CD4-positive, CD25-positive, alpha-beta regulatory T cell (primary cell): ENCODE measurements around the gene CRADD. TPM values are rescaled to one million over a fixed set of nuclear protein-coding genes. Genes with fewer than 3 reads are reported as not detected.

Experiments used
- ATAC-seq, 2 donors: fragments of 150-1000 bp; cut with Tn5 transposase; one replicate each; pipeline ENCODE4 v1.10.0; 2021; ENCODE audit warnings: low read depth in 2 of 2, moderate number of reproducible peaks in 2 of 2, moderate library complexity in 1 of 2
- DNase-seq, 3 donors: peaks; one replicate each; pipeline versions ENCODE4 v3.0.0 to v3.0.0-alpha.2; 2012 to 2022; ENCODE audit warnings: mixed read lengths in 1 of 3
- H3K27ac ChIP-seq: one replicate; pipeline ENCODE4 v1.7.0; 2013; ENCODE audit warnings: mild to moderate bottlenecking, low read length; ENCODE audit not compliant: insufficient read depth, poor library complexity, severe bottlenecking
- H3K27me3 ChIP-seq: one replicate; pipeline ENCODE4 v1.7.0; 2013; ENCODE audit warnings: low read length; ENCODE audit not compliant: control insufficient read depth, insufficient read depth
- H3K36me3 ChIP-seq: one replicate; pipeline ENCODE4 v1.7.0; 2013; ENCODE audit warnings: mild to moderate bottlenecking, low read length, moderate library complexity; ENCODE audit not compliant: control insufficient read depth, insufficient read depth
- H3K4me1 ChIP-seq: 2 replicates; pipeline ENCODE4 v1.7.0; 2013; ENCODE audit warnings: mild to moderate bottlenecking, low read length; ENCODE audit not compliant: insufficient read depth, control insufficient read depth, poor library complexity, severe bottlenecking
- H3K4me3 ChIP-seq: one replicate; pipeline ENCODE4 v1.7.0; 2013; ENCODE audit warnings: low read depth, mild to moderate bottlenecking, low read length, moderate library complexity
- H3K9me3 ChIP-seq, 2 experiments: 1 replicate in 1 of 2; 2 replicates in 1 of 2; pipeline ENCODE4 v1.7.0; 2013; ENCODE audit warnings: low read length in 2 of 2, mild to moderate bottlenecking in 1 of 2, moderate library complexity in 1 of 2; ENCODE audit not compliant: control insufficient read depth in 2 of 2
- H3K27ac Mint-ChIP-seq, 3 donors: one replicate each; pipeline ENCODE4 v1.8.0; 2020 to 2022; ENCODE audit warnings: mild to moderate bottlenecking in 3 of 3, mixed read lengths in 3 of 3, moderate library complexity in 2 of 3
- H3K27me3 Mint-ChIP-seq: one replicate; pipeline ENCODE4 v1.8.0; 2022; ENCODE audit warnings: mild to moderate bottlenecking, mixed read lengths
- H3K36me3 Mint-ChIP-seq: one replicate; pipeline ENCODE4 v1.8.0; 2020; ENCODE audit warnings: mixed read lengths
- H3K4me1 Mint-ChIP-seq, 4 donors: one replicate each; pipeline ENCODE4 v1.8.0; 2020 to 2022; ENCODE audit warnings: mixed read lengths in 4 of 4, mild to moderate bottlenecking in 1 of 4
- H3K4me3 Mint-ChIP-seq, 4 donors: one replicate each; pipeline ENCODE4 v1.8.0; 2020 to 2022; ENCODE audit warnings: mild to moderate bottlenecking in 4 of 4, mixed read lengths in 4 of 4, moderate library complexity in 3 of 4
- H3K9me3 Mint-ChIP-seq, 7 donors: one replicate each; pipeline ENCODE4 v1.8.0; 2020 to 2022; ENCODE audit warnings: mixed read lengths in 7 of 7, mild to moderate bottlenecking in 3 of 7, moderate library complexity in 2 of 7
- polyA plus RNA-seq, 4 donors: library from polyadenylated mRNA; unstranded; fragments of 300-500 nt; fragmentation: Illumina TruSeq; gene quantifications; one replicate each; pipeline ENCODE4 v1.2.3, GENCODE V29; 2021
- total RNA-seq: library from RNA; stranded (reverse); gene quantifications from one replicate; pipeline ENCODE4 v1.2.3, GENCODE V29; 2022

CRADD gene
- total and polyA plus RNA-seq, 5 donors from 2014 or later, result 10.1 to 24.2 (median 20.6) TPM

- H3K27me3 Mint-ChIP-seq, result no peaks in the 10 kb centered on the region
- no peak for ATAC-seq
Observed at GRCh38 chr12:93938931-93939330, 261.8 kb downstream of the CRADD start.

GRCh38 chr12:93939641-93940325 lies 262.6 kb downstream of the CRADD start:
- no peak overlapping the region for H3K27ac ChIP-seq

More at GRCh38 chr12:93938931-93939330, 261.8 kb downstream of the CRADD start:
- no peak overlapping the region for H3K4me3 Mint-ChIP-seq
- Histone ChIP-seq H3K27ac (no peak overlapping the region), H3K27me3 (no peaks in the 10 kb centered on the region), H3K4me3 (no peak overlapping the region), H3K36me3 (no peaks in the 10 kb centered on the region), H3K9me3 (peaks cover 10 to 15% of the 10 kb centered on the region in 2 experiments), H3K4me1 (no peaks in the 10 kb centered on the region)
- no peak overlapping the region for H3K27ac Mint-ChIP-seq
- DNase-seq, result no peak
- peaks cover 0 to 5% (median under 1%) of the 10 kb centered on the region in 4 donors for H3K4me1 Mint-ChIP-seq
- H3K36me3 Mint-ChIP-seq, result peaks cover 13% of the 10 kb centered on the region
- H3K9me3 Mint-ChIP-seq, result peaks cover 0 to 36% (median 8%) of the 10 kb centered on the region in 7 donors

GRCh38 chr12:93943780-93944179 lies 266.6 kb downstream of the CRADD start:
- H3K4me1 ChIP-seq, result no peaks in the 10 kb centered on the region
- DNase-seq (no peak), ATAC-seq (no peak)
- Mint-ChIP-seq H3K27ac (no peak overlapping the region), H3K27me3 (peaks cover 12% of the 10 kb centered on the region), H3K4me3 (no peak overlapping the region), H3K4me1 (peaks cover 0 to 14% (median 2%) of the 10 kb centered on the region in 4 donors), H3K9me3 (peaks cover 3 to 6% (median 5%) of the 10 kb centered on the region in 7 donors), H3K36me3 (peaks cover 3% of the 10 kb centered on the region)
- H3K4me3 ChIP-seq, result no peak overlapping the region
- H3K27me3 ChIP-seq, result no peaks in the 10 kb centered on the region
- no peaks in the 10 kb centered on the region for H3K36me3 ChIP-seq
- no peak overlapping the region for H3K27ac ChIP-seq
- no peaks in the 10 kb centered on the region for H3K9me3 ChIP-seq

More at GRCh38 chr12:93939641-93940325, 262.6 kb downstream of the CRADD start:
- Mint-ChIP-seq H3K36me3 (peaks cover 13% of the 10 kb centered on the region), H3K9me3 (peaks cover 0 to 30% (median 7%) of the 10 kb centered on the region in 7 donors), H3K4me1 (peaks cover 0 to 5% (median under 1%) of the 10 kb centered on the region in 4 donors), H3K4me3 (no peak overlapping the region), H3K27me3 (no peaks in the 10 kb centered on the region), H3K27ac (peak overlapping the region in 1 of 3 donors; percentile 32)
- Histone ChIP-seq H3K4me3 (no peak overlapping the region), H3K4me1 (no peaks in the 10 kb centered on the region), H3K27me3 (no peaks in the 10 kb centered on the region), H3K36me3 (no peaks in the 10 kb centered on the region), H3K9me3 (peaks cover 9 to 10% of the 10 kb centered on the region in 2 experiments)
- ATAC-seq (no peak), DNase-seq (no peak)

- no peak overlapping the region for H3K4me3 Mint-ChIP-seq
- no peak for DNase-seq
- Histone ChIP-seq H3K4me3 (no peak overlapping the region), H3K36me3 (no peaks in the 10 kb centered on the region), H3K27me3 (no peaks in the 10 kb centered on the region), H3K4me1 (no peaks in the 10 kb centered on the region), H3K9me3 (no peaks in the 10 kb centered on the region), H3K27ac (no peak overlapping the region)
- peaks cover 4 to 8% (median 5%) of the 10 kb centered on the region in 7 donors for H3K9me3 Mint-ChIP-seq
- peaks cover 0 to 15% (median 2%) of the 10 kb centered on the region in 4 donors for H3K4me1 Mint-ChIP-seq
- ATAC-seq, result no peak
- H3K27me3 Mint-ChIP-seq, result peaks cover 15% of the 10 kb centered on the region
- H3K27ac Mint-ChIP-seq, result no peak overlapping the region
- H3K36me3 Mint-ChIP-seq, result peaks cover 6% of the 10 kb centered on the region
Observed at GRCh38 chr12:93944201-93944600, 267.0 kb downstream of the CRADD start.

Other genes starting within 250 kb of the CRADD start
- gene UBE2N, start 235.4 kb upstream of the CRADD start, total RNA-seq, result 116 TPM
- 100 to 1,000 TPM; 195 to 314 (median 239) TPM for gene UBE2N, start 235.4 kb upstream of the CRADD start, polyA plus RNA-seq
- 43.2 TPM for gene MRPL42, start 209.9 kb upstream of the CRADD start, total RNA-seq
- gene MRPL42, start 209.9 kb upstream of the CRADD start, polyA plus RNA-seq, result 100 to 1,000 TPM in 1 of 4 donors, 10 to 100 TPM in 3; 92.0 to 121 (median 98.0) TPM
- gene SOCS2, start 104.7 kb upstream of the CRADD start, total RNA-seq, result 10.4 TPM
- gene SOCS2, start 104.7 kb upstream of the CRADD start, polyA plus RNA-seq, result 10 to 100 TPM; 18.6 to 26.7 (median 24.6) TPM